G401 (cell line): ENCODE results near the gene OR10G2. TPM values are rescaled to one million over a fixed set of nuclear protein-coding genes. Genes with fewer than 3 reads are reported as not detected.
A peak's percentile ranks its signal among the peaks of the same experiment; 100 is the strongest.
"Not testable (repeated sequence)": the region's sequence is repeated elsewhere in the genome, so short reads cannot be mapped to it uniquely, and the experiment has no call there.

Experiments
- DNase-seq: peaks from one replicate; pipeline ENCODE4 v3.0.0-alpha.2; 2015; ENCODE audit warnings: low spot score
- in situ Hi-C: cut with HindIII; loops from 2 replicates; pipeline ENCODE4 v1.10.0; 2016; ENCODE audit warnings: low sequenced_read_pairs, mixed read lengths
- total RNA-seq: library from RNA; depleted of rRNA; stranded (reverse); fragments of >200 nt; shearing (Covaris generic); gene quantifications from 2 replicates; pipeline ENCODE4 v1.2.3, GENCODE V29; 2014; rRNA removed

The OR10G2 gene
- not detected in 2 replicates for total RNA-seq

- in situ Hi-C loops: no loop called here
- no peak for DNase-seq
These were observed at the start of gene OR10G2 for GRCh38 chr14:21634840-21635239. Gene OR10G2 (minus strand): TSS chr14:21634940. CDS start chr14:21634842, 98 bp downstream.

DNA sequence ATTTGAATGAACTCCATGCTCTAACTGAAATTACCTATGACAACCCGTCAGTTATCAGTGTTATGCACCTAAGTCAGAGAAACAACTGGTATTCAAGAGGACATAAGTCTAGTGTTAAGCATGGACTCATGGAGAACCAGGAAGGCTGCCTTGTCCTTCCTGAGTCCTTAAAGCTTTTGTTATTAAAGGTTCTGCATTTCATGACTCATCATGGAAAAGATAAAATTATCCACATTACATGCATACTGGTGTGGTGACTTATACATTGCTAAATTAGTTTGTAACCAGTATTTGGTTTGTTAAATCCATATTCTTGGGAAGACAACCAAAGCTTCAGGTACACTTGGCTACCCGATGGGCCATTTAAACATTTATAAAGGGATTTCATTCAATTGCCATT, 45.3 kb upstream of the OR10G2 start:
- in situ Hi-C loops: no loop called here
- no peak for DNase-seq

GRCh38 chr14:21675566-21675965, 40.8 kb upstream of the OR10G2 start:
- DNase-seq: no peak

DNA sequence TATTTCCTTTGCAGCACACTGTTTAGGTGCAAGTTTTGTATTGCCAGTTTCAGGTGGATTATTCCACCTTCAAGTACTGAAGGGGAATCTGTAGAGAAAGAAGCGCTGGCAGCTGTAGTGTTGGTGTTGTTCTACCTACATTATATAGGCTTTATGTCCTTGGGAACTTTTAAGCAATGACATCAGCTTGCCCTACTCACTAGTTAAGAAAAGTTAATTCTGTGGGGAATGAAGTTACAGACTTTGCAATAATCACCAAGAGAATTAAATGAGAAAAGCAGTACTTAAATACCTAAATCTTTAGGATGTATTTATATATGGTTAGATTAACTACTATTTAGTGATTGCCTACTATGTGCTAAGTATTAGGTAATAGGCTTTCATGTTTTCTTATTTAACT, 39.0 kb upstream of the OR10G2 start, which contains the start of gene OR4E1:
Gene OR4E1 (minus strand): TSS at position 101 of the 400 bp plus-strand sequence. CDS start 2,883 bp downstream, outside the sequence.
- in situ Hi-C loops: no loop called here
- no peak for DNase-seq

More at GRCh38 chr14:21675566-21675965, 40.8 kb upstream of the OR10G2 start:
- in situ Hi-C loops: no loop called here

- no peak for DNase-seq
- in situ Hi-C loops: no loop called here
These were observed 37.4 kb upstream of the OR10G2 start for GRCh38 chr14:21672116-21672515.

GRCh38 chr14:21671371-21671770, 36.6 kb upstream of the OR10G2 start:
- no peak for DNase-seq
- in situ Hi-C loops: no loop called here

DNA sequence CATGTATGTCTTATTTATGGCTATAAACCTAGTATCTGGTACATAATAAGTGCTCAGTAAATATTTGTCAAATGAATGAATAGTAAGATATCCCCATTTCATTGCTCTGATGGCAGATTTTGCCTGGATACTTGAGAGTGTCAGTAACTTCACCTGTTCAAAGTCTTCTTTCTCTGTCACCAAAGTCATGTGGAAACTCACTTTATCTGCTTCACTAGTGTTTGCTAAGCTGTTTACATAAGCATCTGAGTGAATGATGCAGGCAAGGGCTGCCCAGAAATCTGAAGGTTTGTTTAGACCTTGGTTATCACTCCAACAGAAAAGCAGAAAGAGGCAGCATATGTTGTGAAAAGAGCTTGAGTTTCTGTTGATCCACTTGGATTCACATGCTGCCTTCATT, 34.5 kb upstream of the OR10G2 start:
- in situ Hi-C loops: no loop called here

GRCh38 chr14:21668377-21668776, 33.6 kb upstream of the OR10G2 start:
- DNase-seq: no peak
- in situ Hi-C loops: no loop called here

More for the DNA sequence above, 34.5 kb upstream of the OR10G2 start:
- DNase-seq: no peak

DNA sequence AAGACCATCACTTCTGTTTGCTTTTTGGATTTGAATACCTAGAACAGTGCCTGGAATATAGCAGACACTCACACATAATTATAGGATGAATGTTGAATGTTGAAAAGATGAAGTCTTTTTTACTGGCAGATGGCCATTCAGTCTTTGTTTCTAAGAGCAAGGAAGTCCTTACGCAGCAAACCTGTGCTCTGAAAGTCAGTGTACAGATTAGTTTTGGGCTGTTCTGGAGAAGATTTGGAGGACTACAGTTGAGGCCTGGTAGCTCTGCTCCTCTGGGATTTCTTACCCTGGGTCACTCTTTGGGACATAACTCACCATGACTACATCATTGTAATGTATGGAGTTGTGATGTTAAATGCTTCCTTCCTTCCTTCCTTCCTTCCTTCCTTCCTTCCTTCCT, 22.2 kb upstream of the OR10G2 start:
- in situ Hi-C loops: no loop called here
- DNase-seq: no peak

DNA sequence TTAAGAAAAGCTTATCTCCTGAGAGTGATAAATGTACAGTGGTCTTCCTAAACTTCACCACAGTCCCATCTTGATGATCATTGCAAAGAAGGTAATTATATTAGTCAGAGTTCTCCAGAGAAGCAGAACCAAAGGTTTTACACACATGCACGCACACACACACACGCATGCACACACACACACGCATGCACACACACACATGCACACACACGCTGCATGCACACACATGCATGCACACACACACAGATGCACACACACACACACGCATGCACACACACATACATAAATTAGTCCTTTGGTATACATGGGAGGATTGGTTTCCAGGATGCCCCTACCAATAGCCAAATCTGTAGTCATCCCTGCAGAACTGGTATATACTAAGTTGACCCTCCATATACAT, 19.5 kb upstream of the OR10G2 start:
- in situ Hi-C loops: no loop called here
- no peak for DNase-seq

DNA sequence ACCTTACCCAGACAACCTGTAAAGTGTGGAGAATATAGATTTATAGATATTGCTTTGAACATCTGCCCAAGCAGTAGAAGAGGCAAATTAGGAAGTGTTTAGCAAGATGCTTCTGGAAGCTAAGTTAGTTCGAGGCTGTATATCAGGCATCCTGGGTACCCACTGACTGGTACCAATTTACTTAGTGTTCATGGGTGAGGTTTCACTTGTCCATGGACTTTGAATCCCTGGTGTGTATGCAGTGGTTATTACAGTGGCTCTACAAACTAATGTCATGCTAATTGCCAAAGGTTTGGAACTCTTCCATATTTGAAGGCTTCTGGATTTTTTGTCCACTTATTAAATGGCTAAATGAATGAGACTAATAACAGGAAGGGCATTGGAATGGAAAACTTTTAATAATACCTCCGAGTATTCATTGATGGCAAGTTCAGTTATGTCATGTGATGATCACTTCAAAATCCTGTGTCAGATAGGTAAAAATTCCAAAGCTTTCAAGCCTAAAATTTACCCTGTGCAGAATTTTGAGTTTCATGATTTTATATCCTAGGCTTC, 18.7 kb upstream of the OR10G2 start, which contains the start of gene OR4E2:
Gene OR4E2 (plus strand): TSS at position 505 of the 555 bp plus-strand sequence. CDS start 11,248 bp downstream, outside the sequence.
- in situ Hi-C loops: no loop called here

DNA sequence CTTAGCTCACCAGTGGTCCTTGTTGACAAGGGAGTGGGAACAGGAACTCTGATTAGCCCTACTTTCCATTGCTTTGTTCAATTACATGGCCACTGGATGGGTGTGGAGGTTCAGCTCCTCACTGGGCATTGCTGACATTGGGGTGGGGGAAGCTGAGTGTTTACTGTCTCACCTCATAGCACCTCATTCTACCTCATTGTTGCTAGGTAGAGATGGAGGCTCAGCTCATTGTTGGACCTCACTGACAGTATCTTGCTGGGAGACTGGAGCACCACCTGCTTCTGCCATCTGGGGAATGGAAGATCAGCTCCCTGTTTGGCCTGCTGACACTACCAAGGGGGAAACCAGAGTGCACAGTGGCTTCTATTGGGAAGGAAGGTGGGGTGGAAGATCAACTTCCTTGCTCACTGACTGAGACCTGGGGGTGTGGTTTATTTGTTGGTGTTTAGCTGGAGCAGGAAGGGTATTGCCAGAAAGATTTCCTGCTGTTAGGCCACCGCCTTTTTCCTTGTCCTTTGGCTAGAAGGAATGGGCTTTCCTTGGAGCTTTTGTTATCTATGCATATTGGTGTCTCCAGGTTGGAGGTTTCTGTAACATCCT, 17.6 kb upstream of the OR10G2 start:
- in situ Hi-C loops: no loop called here
- peak; percentile 26 for DNase-seq

More for the DNA sequence above, 18.7 kb upstream of the OR10G2 start, which contains the start of gene OR4E2:
- no peak for DNase-seq

DNA sequence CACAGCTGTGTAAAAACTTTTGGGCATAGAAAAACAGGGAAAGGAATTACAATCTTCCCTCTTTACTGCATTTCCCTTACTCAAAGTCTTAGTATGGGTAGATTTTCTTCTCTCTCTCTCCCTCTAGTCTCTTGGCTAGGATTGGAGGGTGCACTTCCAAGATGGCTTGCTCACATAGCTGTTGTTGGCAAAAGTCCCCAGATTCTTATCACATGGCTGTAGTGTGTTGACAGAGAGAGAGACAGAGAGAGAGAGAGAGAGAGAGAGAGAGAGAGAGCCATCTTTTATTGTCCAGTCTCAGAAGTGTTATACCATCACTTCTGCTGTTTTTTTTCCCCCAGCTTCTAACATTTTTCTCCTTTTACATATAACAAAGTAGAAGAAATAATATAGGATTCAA, 12.6 kb upstream of the OR10G2 start:
- no peak for DNase-seq
- in situ Hi-C loops: no loop called here

DNA sequence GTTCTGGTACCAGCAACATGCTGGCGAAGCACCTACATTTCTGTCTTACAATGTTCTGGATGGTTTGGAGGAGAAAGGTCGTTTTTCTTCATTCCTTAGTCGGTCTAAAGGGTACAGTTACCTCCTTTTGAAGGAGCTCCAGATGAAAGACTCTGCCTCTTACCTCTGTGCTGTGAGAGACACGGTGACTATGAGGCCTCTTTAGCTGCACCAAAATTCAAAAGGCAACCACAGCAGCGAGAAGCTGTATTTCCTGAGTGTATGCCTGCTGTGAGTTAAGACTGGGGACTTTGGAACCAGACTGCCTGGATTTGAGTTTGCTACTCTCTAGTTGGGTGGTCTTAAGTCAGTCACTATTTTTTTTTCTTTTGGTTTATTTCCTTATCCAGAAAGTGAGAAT, 8.7 kb upstream of the OR10G2 start:
- in situ Hi-C loops: no loop called here
- DNase-seq: no peak

DNA sequence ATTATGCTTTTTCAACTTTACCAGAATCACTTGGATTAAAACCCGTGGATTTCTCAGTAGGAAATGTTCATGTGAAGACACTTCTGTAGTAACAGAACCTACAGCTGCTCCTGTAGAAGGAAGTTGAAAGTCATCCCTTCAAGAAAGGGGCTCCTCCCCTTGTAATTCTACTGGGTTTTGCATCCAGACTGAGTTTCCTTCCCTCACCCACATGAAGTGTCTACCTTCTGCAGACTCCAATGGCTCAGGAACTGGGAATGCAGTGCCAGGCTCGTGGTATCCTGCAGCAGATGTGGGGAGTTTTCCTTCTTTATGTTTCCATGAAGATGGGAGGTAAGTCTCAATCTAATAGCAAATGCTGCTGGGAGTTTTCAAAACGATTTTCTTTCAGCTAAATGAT, 7.9 kb upstream of the OR10G2 start:
- no peak for DNase-seq
- in situ Hi-C loops: no loop called here

DNA sequence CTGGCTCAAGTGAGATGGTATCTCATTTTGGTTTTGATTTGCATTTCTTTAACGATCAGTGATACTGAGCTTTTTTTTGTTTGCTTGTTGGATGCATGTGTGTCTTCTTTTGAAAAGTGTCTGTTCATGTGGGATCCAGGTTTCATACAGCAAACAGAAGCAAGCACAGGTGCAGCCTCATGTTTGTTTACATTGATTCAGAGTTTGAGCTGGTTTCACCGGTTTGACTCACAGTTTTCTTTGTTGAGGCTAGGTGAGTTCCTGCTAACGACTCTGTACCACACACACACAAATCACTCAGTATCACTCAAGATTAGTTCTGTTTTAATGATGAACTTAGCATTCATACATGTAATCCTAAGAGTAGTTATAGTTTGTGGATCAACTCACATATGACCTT, 3.7 kb downstream of the OR10G2 start:
- in situ Hi-C loops: no loop called here
- no peak for DNase-seq

DNA sequence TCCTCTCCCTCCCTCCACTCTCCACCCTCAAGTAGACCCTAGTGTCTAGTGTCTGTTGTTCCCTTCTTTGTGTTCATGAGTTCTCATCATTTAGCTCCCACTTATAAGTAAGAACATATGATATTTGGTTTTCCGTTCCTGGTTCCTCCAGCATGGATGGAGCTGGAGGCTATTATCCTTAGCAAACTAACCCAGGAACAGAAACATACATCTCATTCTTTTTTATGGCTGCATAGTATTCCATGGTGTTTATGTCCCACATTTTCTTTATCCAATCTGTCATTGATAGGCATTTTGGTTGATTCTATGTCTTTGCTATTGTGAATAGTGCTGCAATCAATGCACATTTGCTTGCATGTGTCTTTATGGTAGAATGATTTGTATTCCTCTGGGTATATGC, 4.2 kb downstream of the OR10G2 start:
- in situ Hi-C loops, DNase-seq: not testable (repeated sequence)

DNA sequence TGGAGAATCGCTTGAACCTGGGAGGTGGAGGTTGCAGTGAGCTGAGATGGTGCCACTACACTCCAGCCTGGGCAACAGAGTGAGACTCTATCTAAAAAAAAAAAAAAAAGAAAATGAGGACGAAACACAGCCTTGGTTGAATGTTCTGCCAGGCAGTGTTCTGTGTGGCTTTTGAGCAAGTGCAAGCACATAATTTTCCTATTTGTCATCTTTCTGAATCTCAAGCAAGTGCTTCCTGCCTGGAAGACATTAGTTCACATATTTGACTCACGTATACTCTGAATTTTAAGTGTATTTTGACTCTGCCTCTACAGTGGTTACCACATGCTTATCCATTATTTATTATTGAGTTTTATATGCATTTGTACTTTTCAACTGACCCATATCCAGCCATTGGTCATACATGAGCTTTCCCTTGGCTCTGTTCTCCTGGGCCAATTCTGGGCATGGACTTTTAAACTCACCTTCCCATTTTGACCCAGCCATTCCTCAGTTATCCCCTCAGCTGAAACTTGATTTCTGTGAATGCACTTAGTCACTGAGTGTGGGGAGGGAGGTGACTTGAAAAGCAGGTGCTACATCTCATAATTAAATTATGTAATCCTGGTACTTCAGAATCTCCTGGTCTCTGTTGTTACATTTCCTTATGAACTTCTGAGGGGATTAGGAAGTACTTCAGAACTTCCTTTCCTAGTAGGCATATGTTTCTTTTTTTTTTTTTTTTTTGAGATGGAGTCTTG, 8.1 kb downstream of the OR10G2 start:
- DNase-seq: no peak
- in situ Hi-C loops: no loop called here

- in situ Hi-C loops: no loop called here
- DNase-seq: no peak
These were observed 17.1 kb downstream of the OR10G2 start for GRCh38 chr14:21617614-21618013.

GRCh38 chr14:21614240-21614639, 20.5 kb downstream of the OR10G2 start:
- in situ Hi-C loops: no loop called here
- DNase-seq: no peak
